Hepatocyte (in vitro differentiated cells): ENCODE measurements around the gene CREBBP. TPM values are rescaled to one million over a fixed set of nuclear protein-coding genes. Genes with fewer than 3 reads are reported as not detected.

ENCODE experiments used
- DNase-seq: peaks from one replicate; pipeline ENCODE4 v3.0.0-alpha.2; 2016; ENCODE audit warnings: low spot score
- H2AFZ ChIP-seq: fragments of 200-600 bp; sonication (generic); 2 replicates; pipeline ENCODE4 v1.6.0; 2016; ENCODE audit warnings: antibody characterized with exemption, mild to moderate bottlenecking
- H3K27ac ChIP-seq: fragments of 200-600 bp; sonication (generic); 2 replicates; pipeline ENCODE4 v1.5.1; 2016; ENCODE audit warnings: mild to moderate bottlenecking
- H3K27me3 ChIP-seq: fragments of 200-600 bp; sonication (generic); 2 replicates; pipeline ENCODE4 v1.6.1; 2016
- H3K36me3 ChIP-seq: fragments of 200-600 bp; sonication (generic); replicated peaks from 2 replicates; pipeline ENCODE4 v1.5.1; 2016; ENCODE audit warnings: low read depth; ENCODE audit not compliant: insufficient read depth
- H3K4me1 ChIP-seq: fragments of 200-600 bp; sonication (generic); 2 replicates; pipeline ENCODE4 v1.5.1; 2016; ENCODE audit warnings: mild to moderate bottlenecking, moderate library complexity; ENCODE audit not compliant: insufficient read depth
- H3K4me2 ChIP-seq: fragments of 200-600 bp; sonication (generic); 2 replicates; pipeline ENCODE4 v1.6.0; 2016
- H3K4me3 ChIP-seq: fragments of 200-600 bp; sonication (generic); 2 replicates; pipeline ENCODE4 v1.5.1; 2016; ENCODE audit warnings: mild to moderate bottlenecking
- H3K79me2 ChIP-seq: fragments of 200-600 bp; sonication (generic); 2 replicates; pipeline ENCODE4 v1.6.0; 2017; ENCODE audit warnings: mild to moderate bottlenecking
- H3K9me2 ChIP-seq: fragments of 200-600 bp; sonication (generic); replicated peaks from 2 replicates; pipeline ENCODE4 v1.6.0; 2017; ENCODE audit warnings: mild to moderate bottlenecking; ENCODE audit not compliant: insufficient read depth
- H3K9me3 ChIP-seq: fragments of 200-600 bp; sonication (generic); 2 replicates; pipeline ENCODE4 v1.5.1; 2016; ENCODE audit warnings: low read depth, mild to moderate bottlenecking
- H4K20me1 ChIP-seq: fragments of 200-600 bp; sonication (generic); 2 replicates; pipeline ENCODE4 v1.6.0; 2016; ENCODE audit warnings: mild to moderate bottlenecking; ENCODE audit not compliant: insufficient read depth, poor library complexity, severe bottlenecking
- CTCF ChIP-seq: fragments of 200-600 bp; sonication (generic); IDR thresholded peaks from 2 replicates; pipeline ENCODE4 v1.5.1; 2016; ENCODE audit warnings: antibody characterized with exemption, mild to moderate bottlenecking; ENCODE audit not compliant: poor library complexity
- EZH2 ChIP-seq: fragments of 200-600 bp; sonication (generic); IDR thresholded peaks from 2 replicates; pipeline ENCODE4 v1.6.1; 2016; ENCODE audit warnings: antibody characterized with exemption, mild to moderate bottlenecking, borderline replicate concordance
- EZH2phosphoT487 ChIP-seq: fragments of 200-600 bp; sonication (generic); IDR thresholded peaks from one replicate; pipeline ENCODE4 v1.6.1; 2018; ENCODE audit warnings: antibody characterized with exemption, mild to moderate bottlenecking, low read depth, moderate library complexity; ENCODE audit not compliant: unreplicated experiment, severe bottlenecking
- WGBS: methylation state at CpG from one replicate; pipeline ENCODE4 v1.1.6; 2016; ENCODE audit warnings: low lambda C conversion rate; ENCODE audit errors: missing lambda C conversion rate; 5-methylcytosine and 5-hydroxymethylcytosine counted together
- polyA plus RNA-seq: library from polyadenylated mRNA; unstranded; fragments of >200 nt; fragmentation: Nextera tagmentation; extraction: Ambion mirVana; gene quantifications from 2 replicates; pipeline ENCODE4 v1.2.1, GENCODE V29; 2016
- total RNA-seq: library from RNA; depleted of rRNA; stranded (reverse); fragments of >200 nt; gene quantifications from 2 replicates; pipeline ENCODE4 v1.2.3, GENCODE V29; 2014

CREBBP gene
- total and polyA plus RNA-seq, 2 experiments from 2014 or later: 18.9 to 31.5 TPM

DNA sequence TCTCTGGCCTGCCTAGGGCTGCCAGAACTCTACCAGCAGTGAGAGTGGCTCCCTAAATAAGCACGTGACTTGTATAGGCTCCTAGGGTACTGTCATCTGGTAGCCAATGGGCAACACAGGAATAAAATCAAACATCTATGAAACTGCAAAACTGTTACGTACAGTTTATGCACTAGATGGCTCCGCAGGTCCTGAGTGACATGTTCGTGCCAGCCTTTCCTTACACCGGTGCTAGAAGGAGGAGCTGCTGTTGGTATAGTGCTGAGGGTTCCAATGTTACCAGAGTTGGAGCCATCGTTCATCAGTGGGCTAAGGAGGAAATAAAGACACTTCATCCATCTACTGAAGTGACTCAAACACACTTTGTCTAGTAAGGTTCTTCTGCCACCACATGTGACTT lies 99.9 kb downstream of the CREBBP start:
- TF ChIP-seq CTCF: no peak
- TF ChIP-seq EZH2phosphoT487: no peak
- TF ChIP-seq EZH2: no peak
- WGBS: 86% methylated on average over 6 of the region's 6 CpGs
- peaks cover 22% of the 10 kb centered on the region for H4K20me1 ChIP-seq
- no peaks in the 10 kb centered on the region for H3K4me1 ChIP-seq
- peaks cover 53% of the 10 kb centered on the region for H3K79me2 ChIP-seq
- no peak overlapping the region for H2AFZ ChIP-seq
- H3K27me3 ChIP-seq: no peaks in the 10 kb centered on the region
- H3K27ac ChIP-seq: no peak overlapping the region
- no peak overlapping the region for H3K4me3 ChIP-seq
- no peaks in the 10 kb centered on the region for H3K9me2 ChIP-seq
- no peak for DNase-seq
- H3K36me3 ChIP-seq: no peaks in the 10 kb centered on the region
- H3K4me2 ChIP-seq: no peak overlapping the region
- H3K9me3 ChIP-seq: no peaks in the 10 kb centered on the region

DNA sequence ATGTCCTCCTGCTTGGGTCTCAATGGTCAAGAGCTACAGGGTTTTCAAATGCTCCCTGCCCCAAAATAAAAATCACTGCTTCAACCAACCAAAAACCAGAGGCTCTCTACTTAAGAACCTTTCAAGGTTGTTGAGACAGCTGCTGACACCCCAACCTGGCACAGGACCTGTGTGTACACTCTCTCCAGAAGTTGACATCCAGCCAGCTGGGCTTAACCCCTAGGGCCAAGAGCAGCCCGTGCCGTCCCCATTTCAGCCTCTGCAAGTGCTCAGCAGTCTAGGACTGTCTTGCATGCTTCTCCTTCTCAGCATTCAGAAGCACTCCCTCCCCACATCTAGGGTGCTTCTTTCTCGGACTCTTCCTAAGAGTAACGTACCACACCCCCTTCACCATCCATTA lies 104.2 kb downstream of the CREBBP start:
- Histone ChIP-seq H2AFZ (no peak overlapping the region), H3K9me2 (no peaks in the 10 kb centered on the region), H3K27me3 (no peaks in the 10 kb centered on the region), H3K4me3 (no peak overlapping the region), H3K4me1 (no peaks in the 10 kb centered on the region), H3K9me3 (no peaks in the 10 kb centered on the region), H3K36me3 (peaks cover 8% of the 10 kb centered on the region), H3K4me2 (no peak overlapping the region), H4K20me1 (peaks cover 9% of the 10 kb centered on the region), H3K79me2 (peaks cover 33% of the 10 kb centered on the region), H3K27ac (no peak overlapping the region)
- DNase-seq: no peak
- TF ChIP-seq EZH2phosphoT487 (no peak), EZH2 (no peak), CTCF (no peak)
- 89% methylated on average over 4 of the region's 4 CpGs for WGBS

DNA sequence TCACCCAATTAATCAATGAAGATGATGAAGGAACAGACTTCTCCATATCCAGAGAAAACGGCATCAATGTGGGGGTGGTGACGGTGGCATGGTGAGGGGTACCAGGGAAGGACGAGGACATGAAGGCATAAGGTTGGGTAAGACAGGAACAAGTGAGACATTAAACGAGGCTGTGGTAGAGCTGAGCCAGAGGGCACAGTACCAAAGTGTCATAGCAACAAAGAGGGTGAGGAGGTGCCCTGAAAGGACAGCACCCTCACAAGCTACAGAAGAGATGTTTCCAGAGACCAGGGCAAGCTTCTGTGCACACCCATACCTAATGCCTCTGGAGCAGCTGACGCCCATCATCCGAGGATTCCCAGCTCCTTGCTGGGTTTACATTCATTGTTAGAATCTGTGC lies 105.7 kb downstream of the CREBBP start:
- Histone ChIP-seq H3K9me3 (no peaks in the 10 kb centered on the region), H3K36me3 (peaks cover 8% of the 10 kb centered on the region), H2AFZ (no peak overlapping the region), H3K4me1 (no peaks in the 10 kb centered on the region), H3K27me3 (no peaks in the 10 kb centered on the region), H4K20me1 (peaks cover 9% of the 10 kb centered on the region), H3K27ac (no peak overlapping the region), H3K79me2 (peaks cover 32% of the 10 kb centered on the region), H3K9me2 (no peaks in the 10 kb centered on the region), H3K4me3 (no peak overlapping the region), H3K4me2 (no peak overlapping the region)
- WGBS: 98% methylated on average over 6 of the region's 6 CpGs
- no peak for TF ChIP-seq EZH2
- TF ChIP-seq CTCF: no peak
- no peak for TF ChIP-seq EZH2phosphoT487
- DNase-seq: no peak

GRCh38 chr16:3774156-3774767 lies 106.3 kb downstream of the CREBBP start:
- H3K36me3 ChIP-seq: peaks cover 8% of the 10 kb centered on the region
- no peaks in the 10 kb centered on the region for H3K27me3 ChIP-seq
- H3K4me2 ChIP-seq: no peak overlapping the region
- no peaks in the 10 kb centered on the region for H3K4me1 ChIP-seq
- no peak for TF ChIP-seq CTCF
- no peak for TF ChIP-seq EZH2
- no peak for TF ChIP-seq EZH2phosphoT487
- H3K79me2 ChIP-seq: peaks cover 30% of the 10 kb centered on the region
- no peak overlapping the region for H2AFZ ChIP-seq
- H3K4me3 ChIP-seq: no peak overlapping the region
- DNase-seq: no peak
- 92% methylated on average over 6 of the region's 6 CpGs for WGBS
- H3K27ac ChIP-seq: no peak overlapping the region
- no peaks in the 10 kb centered on the region for H3K9me3 ChIP-seq
- no peaks in the 10 kb centered on the region for H3K9me2 ChIP-seq
- peaks cover 9% of the 10 kb centered on the region for H4K20me1 ChIP-seq
